Measurements from ENCODE around the gene MAGI2. TPM values are rescaled to one million over a fixed set of nuclear protein-coding genes. Genes with fewer than 3 reads are reported as not detected.

Gene MAGI2
- total RNA-seq, 1 experiment from 2014 or later, result 14.3 TPM

DNA sequence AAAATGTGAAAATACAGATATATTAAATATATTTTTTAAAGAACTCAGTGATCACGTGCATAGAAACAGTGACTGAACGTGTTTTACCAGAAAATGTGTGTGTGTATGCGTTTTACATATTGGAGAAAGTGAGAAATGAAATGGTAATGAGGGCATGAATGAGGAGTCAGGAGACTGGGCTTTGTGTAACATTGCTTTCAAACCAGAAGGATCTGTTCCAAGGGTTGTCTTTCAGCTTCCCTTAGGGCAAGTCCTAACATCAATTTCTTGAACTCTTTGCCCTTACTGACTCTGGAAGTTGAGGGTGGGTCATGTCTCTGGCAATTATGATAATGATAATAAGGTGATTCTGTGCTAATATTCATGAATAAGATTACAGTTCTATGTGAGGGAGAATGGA lies 1097.6 kb downstream of the MAGI2 start:
- Histone ChIP-seq H3K79me1 (ENCODE audit: insufficient read depth, low read depth, low read length, poor library complexity, severe bottlenecking) (no peaks in the 10 kb centered on the region), H3K27ac (ENCODE audit: insufficient read length, low read depth, low read length) (no peak overlapping the region), H4K8ac (replicated peaks; ENCODE audit: insufficient read length, low read depth, low read length) (no peak overlapping the region), H3K4ac (ENCODE audit: low read depth, low read length) (no peak overlapping the region), H2BK5ac (ENCODE audit: insufficient read length, low read length) (no peak overlapping the region), H4K5ac (ENCODE audit: insufficient read length, low read depth, low read length) (no peak overlapping the region), H2BK15ac (ENCODE audit: low read depth, low read length) (no peak overlapping the region), H3K23ac (ENCODE audit: insufficient read length, low read depth, low read length) (no peak overlapping the region), H3K56ac (ENCODE audit: insufficient read length, low read depth, low read length) (no peak overlapping the region), H3K9ac (ENCODE audit: extremely low read depth, insufficient read length, low read length) (no peak overlapping the region), H2BK120ac (ENCODE audit: low read depth, low read length, poor library complexity, severe bottlenecking) (no peak overlapping the region), H3K18ac (ENCODE audit: insufficient read length, low read depth, low read length) (no peak overlapping the region), H3K9me3 (ENCODE audit: control insufficient read depth, low read depth, low read length) (no peaks in the 10 kb centered on the region), H4K91ac (ENCODE audit: insufficient read length, low read depth, low read length) (no peak overlapping the region), H3K23me2 (ENCODE audit: insufficient read length, low read depth, low read length, poor library complexity, severe bottlenecking) (no peaks in the 10 kb centered on the region), H2BK12ac (ENCODE audit: insufficient read length, low read depth, low read length) (no peak overlapping the region), H3K4me2 (ENCODE audit: insufficient read depth, insufficient read length, low read length) (no peak overlapping the region), H2AFZ (ENCODE audit: low read length) (no peak overlapping the region), H4K20me1 (ENCODE audit: control insufficient read depth, insufficient read depth, insufficient read length) (no peaks in the 10 kb centered on the region), H3K4me1 (ENCODE audit: insufficient read depth, low read length) (peaks cover 3% of the 10 kb centered on the region), H3T11ph (ENCODE audit: low read length) (no peak overlapping the region), H2BK20ac (ENCODE audit: low read depth, low read length, poor library complexity, severe bottlenecking) (no peak overlapping the region), H3K27me3 (ENCODE audit: insufficient read depth, low read length) (no peaks in the 10 kb centered on the region), H2AK5ac (ENCODE audit: insufficient read length, low read length) (no peak overlapping the region), H3K14ac (ENCODE audit: insufficient read depth, low read length) (no peak overlapping the region), H3K79me2 (ENCODE audit: insufficient read depth, low read length) (no peaks in the 10 kb centered on the region)
- no peak overlapping the region for H3K27ac Mint-ChIP-seq
- no peaks in the 10 kb centered on the region; a peak in 2 of 7 replicates for H3K36me3 Mint-ChIP-seq (ENCODE audit: insufficient read depth in 1 of 3, low read depth in 3 of 3)
- DNase-seq, result no peak
- H3K4me3 Mint-ChIP-seq, result no peak overlapping the region
- no peaks in the 10 kb centered on the region for H3K27me3 Mint-ChIP-seq (ENCODE audit: low read depth)
- H3K4me1 Mint-ChIP-seq, result peaks cover 8 to 23% of the 10 kb centered on the region in 2 experiments
- H3K9me3 Mint-ChIP-seq, result no peaks in the 10 kb centered on the region
- no CpG with 5 or more reads among the region's 3 CpGs for WGBS (ENCODE audit: extremely low coverage, insufficient read length, low lambda C conversion rate)
- no peak for TF ChIP-seq CTCF (conservative IDR thresholded peaks at IDR 0.05)
